Natural killer cell (primary cell): ENCODE data around the gene HPSE2. TPM values are rescaled to one million over a fixed set of nuclear protein-coding genes. Genes with fewer than 3 reads are reported as not detected.

Experiments used
- ATAC-seq, 3 donors: fragments of 150-1000 bp in 2 of 3; fragments of 200-7000 bp in 1 of 3; cut with Tn5 transposase; 1 replicate in 1 of 3; 2 replicates in 2 of 3; pipeline ENCODE4 v1.10.0; 2021; ENCODE audit warnings: mild to moderate bottlenecking in 2 of 3, moderate library complexity in 2 of 3
- DNase-seq, 2 donors: peaks; one replicate each; pipeline versions ENCODE4 v3.0.0 to v3.0.0-alpha.2; 2013 to 2021; ENCODE audit warnings: mixed read lengths in 1 of 2
- H3K27ac ChIP-seq: one replicate; pipeline ENCODE4 v1.5.1; 2013; ENCODE audit warnings: mild to moderate bottlenecking, low read length
- H3K27me3 ChIP-seq: one replicate; pipeline ENCODE4 v1.6.1; 2013; ENCODE audit warnings: low read length; ENCODE audit not compliant: control insufficient read depth, insufficient read depth
- H3K36me3 ChIP-seq: one replicate; pipeline ENCODE4 v1.6.1; 2013; ENCODE audit warnings: low read length; ENCODE audit not compliant: control insufficient read depth, insufficient read depth
- H3K4me1 ChIP-seq: one replicate; pipeline ENCODE4 v1.6.1; 2013; ENCODE audit warnings: low read length; ENCODE audit not compliant: control insufficient read depth, insufficient read depth
- H3K4me3 ChIP-seq: one replicate; pipeline ENCODE4 v1.5.1; 2013; ENCODE audit warnings: low read length
- H3K9me3 ChIP-seq: one replicate; pipeline ENCODE4 v1.6.1; 2013; ENCODE audit warnings: low read length; ENCODE audit not compliant: control insufficient read depth, insufficient read depth
- H3K27ac Mint-ChIP-seq, 2 donors: one replicate each; pipeline ENCODE4 v1.8.0; 2022; ENCODE audit warnings: mild to moderate bottlenecking in 2 of 2, mixed read lengths in 2 of 2, moderate library complexity in 1 of 2
- H3K27me3 Mint-ChIP-seq, 2 donors: one replicate each; pipeline ENCODE4 v1.8.0; 2022; ENCODE audit warnings: low read depth in 2 of 2, mixed read lengths in 2 of 2
- H3K36me3 Mint-ChIP-seq: one replicate; pipeline ENCODE4 v1.8.0; 2022; ENCODE audit warnings: mixed read lengths
- H3K4me1 Mint-ChIP-seq, 2 donors: one replicate each; pipeline ENCODE4 v1.8.0; 2022; ENCODE audit warnings: mixed read lengths in 2 of 2
- H3K4me3 Mint-ChIP-seq: one replicate; pipeline ENCODE4 v1.8.0; 2022; ENCODE audit warnings: mild to moderate bottlenecking, moderate library complexity, mixed read lengths
- H3K9me3 Mint-ChIP-seq, 2 donors: one replicate each; pipeline ENCODE4 v1.8.0; 2022; ENCODE audit warnings: mixed read lengths in 2 of 2
- WGBS: methylation state at CpG from one replicate; pipeline ENCODE4 v1.1.7; 2013; ENCODE audit warnings: missing lambda C conversion rate; ENCODE audit not compliant: insufficient coverage; 5-methylcytosine and 5-hydroxymethylcytosine counted together
- intact Hi-C: fragments of 100-400 bp; cut with micrococcal nuclease; formaldehyde crosslinking; loops from one replicate; pipeline ENCODE4 v1.14.2; 2022
- total RNA-seq, 4 donors: library from RNA; stranded (reverse); fragments of 120-200 nt in 1 of 4; gene quantifications; one replicate each; pipeline versions ENCODE4 v1.2.3 to v1.2.4, GENCODE V29; 2013 to 2022
- TF ChIP-seq, protein P1 (sequence below): fragments of 200-600 bp; IDR thresholded peaks from one replicate; pipeline ENCODE4 v1.8.0; 2022; ENCODE audit warnings: antibody characterized with exemption

The HPSE2 gene
- total RNA-seq, 3 donors from 2014 or later (not counting 1 experiment from before 2014, with no cell fraction given), result not detected

- no peak for DNase-seq
- no peak for ATAC-seq
- Histone ChIP-seq H3K4me3 (no peak overlapping the region), H3K9me3 (no peaks in the 10 kb centered on the region), H3K27ac (no peak overlapping the region), H3K4me1 (no peaks in the 10 kb centered on the region), H3K27me3 (no peaks in the 10 kb centered on the region), H3K36me3 (no peaks in the 10 kb centered on the region)
- H3K9me3 Mint-ChIP-seq, result no peaks in the 10 kb centered on the region
- H3K36me3 Mint-ChIP-seq, result no peaks in the 10 kb centered on the region
- TF ChIP-seq, protein P1, sequence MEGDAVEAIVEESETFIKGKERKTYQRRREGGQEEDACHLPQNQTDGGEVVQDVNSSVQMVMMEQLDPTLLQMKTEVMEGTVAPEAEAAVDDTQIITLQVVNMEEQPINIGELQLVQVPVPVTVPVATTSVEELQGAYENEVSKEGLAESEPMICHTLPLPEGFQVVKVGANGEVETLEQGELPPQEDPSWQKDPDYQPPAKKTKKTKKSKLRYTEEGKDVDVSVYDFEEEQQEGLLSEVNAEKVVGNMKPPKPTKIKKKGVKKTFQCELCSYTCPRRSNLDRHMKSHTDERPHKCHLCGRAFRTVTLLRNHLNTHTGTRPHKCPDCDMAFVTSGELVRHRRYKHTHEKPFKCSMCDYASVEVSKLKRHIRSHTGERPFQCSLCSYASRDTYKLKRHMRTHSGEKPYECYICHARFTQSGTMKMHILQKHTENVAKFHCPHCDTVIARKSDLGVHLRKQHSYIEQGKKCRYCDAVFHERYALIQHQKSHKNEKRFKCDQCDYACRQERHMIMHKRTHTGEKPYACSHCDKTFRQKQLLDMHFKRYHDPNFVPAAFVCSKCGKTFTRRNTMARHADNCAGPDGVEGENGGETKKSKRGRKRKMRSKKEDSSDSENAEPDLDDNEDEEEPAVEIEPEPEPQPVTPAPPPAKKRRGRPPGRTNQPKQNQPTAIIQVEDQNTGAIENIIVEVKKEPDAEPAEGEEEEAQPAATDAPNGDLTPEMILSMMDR, result no peak
- no peak overlapping the region for H3K4me3 Mint-ChIP-seq
- H3K27me3 Mint-ChIP-seq, result peaks cover 28 to 43% of the 10 kb centered on the region in 2 donors
- no peak overlapping the region for H3K27ac Mint-ChIP-seq
- 92% methylated on average over 3 of the region's 3 CpGs for WGBS
- H3K4me1 Mint-ChIP-seq, result no peaks in the 10 kb centered on the region
- intact Hi-C loops, result no loop called here
Observed at GRCh38 chr10:98460837-98461499, 774.7 kb downstream of the HPSE2 start.

DNA sequence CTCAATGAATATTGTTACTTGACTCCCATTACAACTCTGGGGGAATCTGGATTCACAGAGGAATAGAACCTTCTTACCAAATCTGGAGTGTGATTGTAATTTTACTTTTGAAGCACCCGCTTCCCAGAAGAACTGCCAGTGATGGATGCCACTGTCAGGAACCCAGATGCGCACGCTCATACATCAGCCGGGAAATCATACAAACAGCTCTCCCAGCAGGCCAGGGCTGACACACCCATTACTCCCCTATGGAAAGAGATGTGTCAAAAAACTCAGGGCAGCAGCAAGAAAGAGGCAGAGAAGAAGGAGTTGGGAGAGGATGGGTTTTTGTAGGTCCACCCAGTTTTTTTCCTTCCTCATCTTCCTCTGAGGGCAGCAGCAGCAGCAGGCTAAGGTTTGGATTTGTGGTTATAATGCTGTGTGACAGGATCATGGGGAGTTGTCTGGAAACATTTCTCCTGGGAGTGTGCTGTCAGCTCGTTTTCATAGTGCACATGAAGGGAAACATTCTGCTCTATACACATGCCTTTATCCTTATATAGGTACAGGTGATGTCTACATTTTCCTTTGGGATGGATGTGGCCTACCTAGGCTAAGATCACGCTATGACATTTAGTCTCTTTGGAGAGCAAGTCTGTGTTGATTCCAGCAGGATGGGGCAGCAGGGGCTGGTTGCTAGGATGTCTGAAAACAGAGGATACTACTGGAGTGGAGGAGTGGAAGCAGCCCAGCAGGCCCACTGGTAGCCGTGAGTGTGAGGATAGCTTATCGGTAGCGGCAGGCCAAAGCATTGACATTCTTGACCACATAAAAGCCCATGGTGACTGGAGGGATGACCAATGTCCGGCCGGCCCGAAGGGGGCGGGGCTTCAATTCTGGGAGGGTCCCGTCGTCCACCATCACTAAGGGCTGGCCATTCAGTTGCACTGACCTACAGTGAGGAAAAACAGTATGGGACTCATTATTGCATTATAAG is 776.6 kb downstream of the HPSE2 start:
- no peaks in the 10 kb centered on the region for H3K9me3 ChIP-seq
- intact Hi-C loops, result no loop called here
- H3K27me3 Mint-ChIP-seq, result peaks cover 24 to 36% of the 10 kb centered on the region in 2 donors
- H3K4me3 ChIP-seq, result no peak overlapping the region
- no peaks in the 10 kb centered on the region for H3K36me3 ChIP-seq
- H3K27me3 ChIP-seq, result no peaks in the 10 kb centered on the region
- H3K9me3 Mint-ChIP-seq, result no peaks in the 10 kb centered on the region
- TF ChIP-seq, protein P1, result no peak
- no peaks in the 10 kb centered on the region for H3K4me1 ChIP-seq
- WGBS, result 92% methylated on average over 13 of the region's 15 CpGs
- H3K36me3 Mint-ChIP-seq, result no peaks in the 10 kb centered on the region
- no peak overlapping the region for H3K4me3 Mint-ChIP-seq
- DNase-seq, result no peak
- no peak for ATAC-seq
- H3K27ac Mint-ChIP-seq, result no peak overlapping the region
- no peaks in the 10 kb centered on the region for H3K4me1 Mint-ChIP-seq
- H3K27ac ChIP-seq, result no peak overlapping the region

DNA sequence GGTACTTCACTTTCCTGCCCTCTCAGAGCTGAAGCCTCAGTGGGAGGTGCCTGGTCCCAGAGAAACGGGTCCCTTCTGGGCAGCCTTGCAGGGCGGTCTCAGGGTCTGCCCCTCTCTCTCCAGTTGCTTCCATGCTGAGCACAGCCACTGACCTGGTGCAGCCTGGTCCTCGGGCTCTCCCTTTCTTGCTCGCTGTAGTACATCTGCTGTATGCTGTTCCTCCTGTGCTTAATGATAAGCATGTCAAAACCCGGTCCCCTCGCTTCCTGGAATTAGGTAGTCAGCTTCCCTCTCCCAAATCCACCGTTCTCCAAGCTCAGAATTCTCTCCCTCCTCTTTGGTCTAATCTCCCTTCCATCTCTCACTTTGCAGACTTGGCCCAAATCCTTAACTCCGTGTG is 777.9 kb downstream of the HPSE2 start:
- no peak overlapping the region for H3K27ac Mint-ChIP-seq
- H3K9me3 Mint-ChIP-seq, result no peaks in the 10 kb centered on the region
- Histone ChIP-seq H3K9me3 (no peaks in the 10 kb centered on the region), H3K4me3 (no peak overlapping the region), H3K27ac (no peak overlapping the region), H3K4me1 (no peaks in the 10 kb centered on the region), H3K27me3 (no peaks in the 10 kb centered on the region), H3K36me3 (no peaks in the 10 kb centered on the region)
- H3K4me3 Mint-ChIP-seq, result no peak overlapping the region
- ATAC-seq, result no peak
- 68% methylated on average over 8 of the region's 8 CpGs for WGBS
- H3K4me1 Mint-ChIP-seq, result no peaks in the 10 kb centered on the region
- no peaks in the 10 kb centered on the region for H3K36me3 Mint-ChIP-seq
- DNase-seq, result no peak
- intact Hi-C loops, result no loop called here
- H3K27me3 Mint-ChIP-seq, result peaks cover 20 to 31% of the 10 kb centered on the region in 2 donors
- TF ChIP-seq, protein P1, result no peak
